CD1c-positive myeloid dendritic cell (primary cell): ENCODE data around the gene CRIM1.

Source experiments
- DNase-seq: peaks from one replicate; pipeline ENCODE4 v3.0.0-alpha.2; 2016; ENCODE audit errors: extremely low spot score

CRIM1 gene

DNA sequence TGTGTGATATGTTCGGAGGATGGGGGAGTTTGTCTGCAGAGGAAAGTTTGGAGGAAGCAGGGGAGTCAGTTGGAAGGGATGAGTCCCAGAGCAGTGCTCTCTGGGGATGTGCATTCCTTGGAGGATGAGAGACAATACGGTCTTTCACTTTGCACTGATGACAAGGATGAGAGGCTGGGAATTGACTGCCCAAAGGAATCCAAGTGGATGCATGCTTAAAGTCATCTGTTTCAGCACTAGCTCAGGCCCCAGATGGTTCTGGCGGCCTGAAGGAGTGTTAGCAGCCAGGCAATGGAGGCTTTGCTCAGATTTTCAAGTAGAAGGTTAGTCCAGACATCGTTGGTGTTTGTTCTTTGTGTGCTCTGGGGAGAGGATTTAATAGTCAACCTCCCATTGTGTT, 100.2 kb downstream of the CRIM1 start:
- DNase-seq = no peak

- peak; percentile 69 for DNase-seq
Measured at GRCh38 chr2:36456227-36457175, 100.9 kb downstream of the CRIM1 start.

GRCh38 chr2:36458106-36458505, 102.5 kb downstream of the CRIM1 start:
- no peak for DNase-seq

GRCh38 chr2:36459725-36460137, 104.2 kb downstream of the CRIM1 start:
- no peak for DNase-seq

GRCh38 chr2:36461039-36461681, 105.6 kb downstream of the CRIM1 start:
- DNase-seq = no peak

DNA sequence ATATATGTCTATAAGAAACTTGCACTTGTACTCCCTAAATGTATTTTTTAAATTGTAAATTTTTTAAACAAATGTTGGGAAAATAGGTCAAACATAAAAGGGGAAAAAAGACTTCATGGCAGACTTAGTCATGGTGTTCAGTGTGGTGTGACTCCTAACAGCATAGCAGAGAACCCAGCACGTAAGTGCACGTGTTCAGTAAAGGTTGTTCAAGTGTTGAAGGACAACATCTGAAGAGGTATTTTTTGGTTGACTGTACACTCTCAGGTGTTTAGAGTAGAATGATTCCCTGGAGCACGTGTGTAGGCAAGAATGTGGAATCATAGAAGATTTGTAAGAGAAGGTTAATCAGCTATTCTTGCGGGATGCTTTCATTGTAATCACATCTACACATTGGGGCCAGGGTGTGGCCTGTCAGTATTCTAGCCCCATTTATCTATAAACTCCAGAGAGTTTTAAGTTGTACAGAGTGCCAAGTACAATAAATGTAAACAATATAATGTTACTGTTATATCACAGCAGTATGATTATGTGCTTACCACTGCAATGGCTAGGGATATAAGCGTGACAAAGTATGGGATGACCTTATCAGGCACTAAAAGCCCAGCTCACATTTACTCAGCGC, 106.8 kb downstream of the CRIM1 start:
- no peak for DNase-seq

DNA sequence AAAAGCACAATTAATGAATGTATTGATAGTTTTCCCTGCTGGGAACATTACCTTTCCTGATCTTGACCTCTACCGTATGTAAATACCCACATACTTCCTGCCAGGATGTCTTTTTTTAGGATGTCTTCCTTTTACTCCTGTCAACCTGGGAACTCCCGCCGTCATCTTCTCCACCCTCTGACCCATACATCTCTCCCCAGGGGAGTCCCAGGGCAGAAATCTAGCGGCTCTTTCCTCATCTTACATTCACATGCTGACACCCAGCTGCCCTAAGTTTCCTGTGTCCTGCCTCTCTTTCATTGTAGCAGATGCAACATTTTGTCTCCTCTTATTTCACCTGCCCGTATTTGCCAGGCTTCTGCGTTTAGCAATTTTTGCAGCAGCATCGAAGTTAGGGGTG, 107.8 kb downstream of the CRIM1 start:
- no peak for DNase-seq

GRCh38 chr2:36464006-36464721, 108.6 kb downstream of the CRIM1 start:
- no peak for DNase-seq

DNA sequence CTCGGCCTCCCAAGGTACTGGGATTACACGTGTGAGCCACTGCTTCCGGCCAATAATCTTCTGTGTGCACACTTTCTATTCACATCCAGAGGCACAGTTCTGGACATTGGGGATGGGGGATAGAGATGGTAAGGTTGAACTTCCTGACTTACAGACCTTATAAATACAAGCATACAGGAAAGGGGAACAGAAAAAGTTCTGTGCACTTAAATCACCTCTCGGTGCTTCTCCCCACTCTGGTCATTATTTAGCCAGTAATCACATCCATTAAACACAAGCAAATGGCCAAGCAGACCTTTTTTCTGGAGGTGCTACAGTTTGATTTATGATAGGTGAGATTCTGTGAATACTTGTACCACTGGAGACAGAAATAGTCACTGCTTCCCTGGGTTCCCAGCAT, 110.6 kb downstream of the CRIM1 start:
- DNase-seq = no peak

DNA sequence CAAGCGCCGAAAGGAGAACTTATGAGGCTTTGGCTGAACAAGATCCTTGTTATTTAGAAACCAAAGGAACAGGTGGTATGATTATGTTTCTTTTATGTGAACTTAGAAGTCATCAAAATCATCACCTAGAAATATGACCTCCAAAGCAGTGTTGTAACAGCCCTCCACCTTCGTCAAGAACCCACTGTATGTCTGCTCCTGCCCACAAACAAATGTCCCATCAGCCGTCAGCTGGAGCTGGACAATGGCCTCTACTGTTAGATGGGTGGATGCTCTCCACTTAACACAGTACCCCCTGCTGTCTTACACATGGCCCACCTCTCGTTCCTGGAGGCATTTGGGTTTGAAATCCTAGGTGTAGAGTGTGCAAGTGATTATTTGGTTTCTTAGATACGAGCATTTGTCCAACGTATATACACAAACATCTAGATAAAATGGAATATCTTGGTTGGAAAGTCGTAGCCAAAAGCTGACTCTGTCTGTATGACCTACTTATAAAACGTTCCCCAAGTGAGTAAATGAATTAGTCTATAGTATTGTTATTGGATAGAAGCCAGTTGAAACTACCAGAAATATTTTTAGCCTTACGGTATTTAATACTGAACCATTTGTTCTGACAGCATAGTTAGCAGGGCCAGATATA, 113.0 kb downstream of the CRIM1 start:
- DNase-seq = peak; percentile 45

GRCh38 chr2:36469106-36469477, 113.5 kb downstream of the CRIM1 start:
- peak; percentile 77 for DNase-seq

DNA sequence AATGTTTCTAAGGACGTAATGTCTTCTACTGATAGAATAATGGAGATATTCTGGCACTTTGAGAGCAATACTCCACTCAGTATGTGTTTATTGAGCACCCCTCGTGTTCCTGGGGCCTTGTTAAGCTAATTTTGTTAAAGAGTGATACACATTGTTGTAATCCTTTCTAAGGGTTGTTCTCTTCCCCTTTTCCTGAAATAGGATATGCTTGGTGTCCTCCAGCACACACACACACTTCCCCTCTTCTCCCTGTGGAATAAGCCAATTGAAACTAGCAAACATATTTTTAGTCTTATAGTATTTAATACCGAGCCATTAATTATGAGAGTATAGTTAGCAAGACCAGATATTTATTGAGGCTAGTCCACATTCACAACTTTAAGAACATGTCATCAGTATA, 114.1 kb downstream of the CRIM1 start:
- DNase-seq = peak; percentile 28

- peak; percentile 34 for DNase-seq
Measured at GRCh38 chr2:36473230-36473629, 117.7 kb downstream of the CRIM1 start.

GRCh38 chr2:36476411-36476810, 120.8 kb downstream of the CRIM1 start:
- DNase-seq = no peak

DNA sequence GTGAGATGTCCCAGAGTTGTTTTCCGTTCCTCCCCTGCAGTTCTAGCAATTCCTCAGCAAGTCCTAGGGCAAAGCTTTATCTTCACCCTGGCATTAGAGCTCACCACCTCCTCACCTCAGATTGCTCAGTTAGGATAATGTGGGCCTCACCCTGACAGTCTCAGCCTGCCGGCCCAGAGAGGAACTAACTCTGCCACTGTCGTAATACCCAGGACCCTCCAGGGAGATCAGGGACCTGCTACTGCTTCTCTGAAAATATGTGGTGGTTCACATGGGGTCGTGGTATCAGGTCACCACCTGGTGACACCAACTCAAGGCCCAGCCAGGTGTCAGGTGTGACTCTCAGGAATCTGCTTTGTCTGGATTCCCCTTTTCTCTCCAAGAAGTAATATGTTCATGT, 121.7 kb downstream of the CRIM1 start:
- DNase-seq = no peak

GRCh38 chr2:36477746-36478145, 122.2 kb downstream of the CRIM1 start:
- peak; percentile 78 for DNase-seq

DNA sequence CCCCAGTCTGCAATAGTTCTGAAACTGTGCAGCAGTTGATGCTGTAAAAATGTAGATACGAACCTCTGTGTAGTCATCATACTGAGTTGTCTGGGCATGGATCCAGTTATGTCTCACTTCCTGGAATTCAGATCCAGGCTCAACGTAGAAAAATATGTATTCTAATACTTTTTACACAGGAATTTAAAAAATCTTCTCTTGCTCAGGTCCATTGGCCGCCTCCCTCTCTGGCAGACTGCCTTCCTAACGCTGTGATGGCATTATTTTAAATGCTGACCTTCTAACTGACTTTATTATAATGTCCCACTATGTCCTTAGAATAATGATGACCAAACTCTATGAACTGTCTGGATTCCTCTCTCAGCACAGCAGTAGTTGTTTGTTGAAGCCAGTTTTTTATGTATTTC, 122.8 kb downstream of the CRIM1 start:
- DNase-seq = peak; percentile 73

GRCh38 chr2:36478999-36479398, 123.4 kb downstream of the CRIM1 start:
- peak; percentile 55 for DNase-seq

- no peak for DNase-seq
Measured at GRCh38 chr2:36479406-36479805, 123.8 kb downstream of the CRIM1 start.

DNA sequence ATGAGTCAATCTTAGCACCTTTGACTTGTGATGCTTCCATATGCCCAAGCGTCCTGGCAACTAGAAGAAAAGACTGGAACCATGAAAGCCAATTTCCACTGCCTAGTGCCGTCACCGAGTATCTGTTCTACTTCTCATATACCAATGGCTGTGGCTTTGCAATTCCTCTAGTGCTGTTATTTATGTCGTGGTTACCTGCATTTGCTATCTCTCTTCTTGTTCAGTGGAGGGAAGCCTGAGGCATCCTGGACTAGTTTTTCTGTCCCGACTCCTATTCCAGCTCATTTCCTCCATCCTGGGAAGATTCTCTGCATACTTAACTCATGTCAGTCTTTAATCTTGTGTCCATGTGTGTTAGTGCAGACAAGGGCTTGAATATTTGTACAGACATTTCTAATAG, 124.5 kb downstream of the CRIM1 start:
- no peak for DNase-seq

DNA sequence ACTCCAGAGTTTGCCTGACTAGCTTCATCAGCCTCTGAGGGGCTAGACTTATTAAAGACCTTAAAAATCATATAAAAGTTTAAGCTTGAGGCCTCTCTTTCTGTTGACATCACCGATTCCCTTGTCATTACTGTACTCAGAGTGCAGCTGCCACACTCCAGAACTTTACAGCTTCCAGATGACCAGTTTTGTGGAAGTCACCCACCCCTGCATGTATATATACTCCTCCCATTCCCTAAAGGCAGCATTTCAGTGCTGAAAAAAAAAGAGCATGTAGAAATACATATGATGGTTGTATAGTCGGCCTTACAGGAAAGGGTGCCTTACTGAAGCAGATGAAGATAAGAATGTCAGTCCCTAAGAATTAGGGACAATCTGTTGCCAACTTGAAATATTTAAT, 125.1 kb downstream of the CRIM1 start:
- no peak for DNase-seq

- DNase-seq = no peak
Measured at GRCh38 chr2:36481709-36482108, 126.1 kb downstream of the CRIM1 start.
